Muscle of arm (tissue), 12 donors: ENCODE measurements around the gene LYST. TPM values are rescaled to one million over a fixed set of nuclear protein-coding genes. Genes with fewer than 3 reads are reported as not detected.
"Not testable (repeated sequence)": the region's sequence is repeated elsewhere in the genome, so short reads cannot be mapped to it uniquely, and the experiment has no call there.

Experiments used
- DNase-seq: peaks from one replicate; pipeline ENCODE4 v3.0.0-alpha.2; 2013
- polyA plus RNA-seq, 12 donors: library from polyadenylated mRNA; unstranded; fragments of 120-200 nt; gene quantifications; one replicate each; pipeline ENCODE4 v1.2.1, GENCODE V29; 2013; ENCODE audit not compliant: insufficient read length in 12 of 12

The LYST gene
- polyA plus RNA-seq, 12 donors, result 4.5 to 17.1 (median 7.3) TPM; not detected in 1

- no peak for DNase-seq
Observed at GRCh38 chr1:235858766-235859165, 7.9 kb downstream of the LYST start.

DNA sequence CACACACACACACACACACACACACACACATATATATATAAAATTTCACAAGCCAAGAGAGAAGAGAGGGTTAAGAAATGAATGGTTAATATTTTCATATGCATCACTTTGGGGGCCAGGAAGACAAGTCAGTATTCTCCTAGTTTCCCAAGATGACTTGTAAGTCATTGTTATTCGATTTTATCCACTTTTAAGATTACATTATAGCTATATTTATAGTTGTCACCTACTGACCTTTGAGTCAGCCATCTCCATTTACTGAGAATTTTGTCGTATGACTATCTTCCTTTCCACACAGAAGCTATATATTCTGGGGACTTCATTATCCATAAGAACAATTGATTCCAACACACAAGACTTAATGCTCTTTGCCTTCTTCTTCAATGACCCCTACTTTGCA lies 8.9 kb downstream of the LYST start:
- no peak for DNase-seq

DNA sequence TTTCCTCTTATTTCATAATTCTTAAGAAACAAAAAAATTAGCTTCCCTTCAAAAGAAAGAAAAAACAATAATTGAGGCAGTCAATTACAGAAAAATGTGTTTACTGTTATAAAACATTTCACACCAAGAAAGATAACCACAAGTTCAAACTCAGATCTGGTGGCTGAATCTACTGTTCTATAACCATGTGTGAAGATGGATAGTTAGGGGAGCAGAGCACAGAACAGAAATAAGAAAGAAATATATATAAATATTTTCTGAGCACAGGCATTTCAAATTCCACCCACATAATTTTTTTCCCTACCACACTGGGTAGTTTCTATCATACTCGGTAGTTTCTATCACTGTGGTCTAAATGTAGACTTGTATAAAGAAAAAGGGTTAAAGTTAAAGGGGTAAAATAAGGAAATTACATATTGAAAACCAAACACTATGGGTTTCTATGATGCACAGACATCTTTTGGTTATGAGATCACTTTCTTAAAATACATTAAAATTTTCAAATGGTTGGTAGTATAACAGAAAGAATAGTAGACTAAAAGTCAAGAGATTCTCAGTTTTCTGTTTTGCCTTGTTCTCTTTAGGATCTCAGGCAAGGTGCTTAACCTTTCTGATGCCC lies 10.8 kb downstream of the LYST start:
- DNase-seq, result no peak

GRCh38 chr1:235854347-235854746 lies 12.4 kb downstream of the LYST start:
- DNase-seq, result no peak

DNA sequence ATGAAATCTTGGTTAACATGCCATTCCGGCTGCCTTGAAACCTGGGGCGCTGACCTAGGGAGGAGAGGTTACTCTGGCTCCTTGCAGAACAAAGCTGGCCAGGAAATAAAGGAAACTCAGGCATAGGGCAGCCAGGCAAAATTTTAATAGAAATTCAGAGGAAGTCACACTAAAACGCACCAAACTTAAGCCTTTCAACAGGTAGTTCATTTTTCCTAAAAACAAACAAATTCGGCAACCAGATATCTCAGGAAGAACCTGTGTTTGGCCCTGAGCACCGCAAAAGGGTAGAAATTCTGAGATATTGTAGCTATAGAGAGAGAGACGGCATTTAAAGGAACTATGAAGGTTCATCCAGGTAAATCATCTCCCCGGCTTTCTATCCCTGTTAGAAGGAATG lies 13.1 kb downstream of the LYST start:
- no peak for DNase-seq

DNA sequence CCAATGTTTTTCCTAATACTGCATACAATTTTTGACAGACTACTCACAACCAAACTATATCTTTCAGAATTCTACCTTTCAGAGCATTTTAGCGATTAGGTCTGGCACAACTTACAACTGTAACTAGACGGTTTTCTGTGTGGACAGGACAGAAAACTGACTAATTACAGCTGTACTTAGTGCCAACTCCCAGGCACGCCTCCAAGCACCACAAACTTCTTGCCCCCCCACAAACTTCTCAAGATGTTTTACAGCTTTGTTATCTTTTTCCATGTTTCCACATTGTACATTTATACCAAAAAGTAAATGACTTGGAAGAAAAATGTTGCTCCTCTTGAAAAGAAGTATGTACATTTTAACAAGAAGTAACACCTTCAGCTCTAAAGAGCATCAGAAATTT lies 13.8 kb downstream of the LYST start:
- DNase-seq, result no peak

GRCh38 chr1:235851939-235852338 lies 14.8 kb downstream of the LYST start:
- DNase-seq, result no peak

- DNase-seq, result not testable (repeated sequence)
Observed at GRCh38 chr1:235848251-235848650, 18.5 kb downstream of the LYST start.

GRCh38 chr1:235845656-235846107 lies 21.0 kb downstream of the LYST start:
- DNase-seq, result not testable (repeated sequence)

GRCh38 chr1:235844776-235845175 lies 21.9 kb downstream of the LYST start:
- DNase-seq, result no peak

- DNase-seq, result peak; percentile 21
Observed at GRCh38 chr1:235843461-235843961, 23.2 kb downstream of the LYST start.

DNA sequence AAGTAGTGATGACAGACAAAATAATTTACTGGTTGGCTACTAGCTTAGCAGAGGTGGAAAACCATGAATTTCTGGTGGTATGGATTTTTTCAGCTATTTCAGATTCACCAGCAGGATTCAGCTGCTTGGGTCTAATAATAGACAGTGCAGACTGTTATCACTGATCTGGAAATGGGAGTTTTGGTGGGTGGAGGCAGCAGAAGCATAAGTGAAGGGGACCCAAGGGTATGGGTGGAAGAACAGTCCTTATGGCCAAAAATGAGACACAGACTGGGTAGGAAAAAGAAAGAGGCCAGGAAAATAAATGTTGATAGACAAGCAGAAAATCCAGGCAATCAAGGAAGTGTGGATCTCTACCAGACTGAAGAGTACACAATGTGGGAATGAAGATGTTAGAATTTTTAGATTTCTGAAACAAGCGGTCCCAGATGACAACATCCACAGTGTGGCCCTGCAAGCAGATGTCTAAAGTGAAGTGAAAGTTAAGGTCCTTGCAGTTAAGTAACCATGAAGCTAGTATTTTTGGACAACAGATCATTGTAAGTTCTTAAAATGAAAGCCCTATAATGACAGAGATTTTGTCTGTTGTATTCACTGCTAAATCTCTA lies 24.7 kb downstream of the LYST start:
- no peak for DNase-seq

GRCh38 chr1:235838021-235838420 lies 28.7 kb downstream of the LYST start:
- no peak for DNase-seq

GRCh38 chr1:235835226-235835625 lies 31.5 kb downstream of the LYST start:
- peak; percentile 13 for DNase-seq

- DNase-seq, result no peak
Observed at GRCh38 chr1:235834620-235835019, 32.1 kb downstream of the LYST start.

GRCh38 chr1:235832011-235832410 lies 34.7 kb downstream of the LYST start:
- no peak for DNase-seq

GRCh38 chr1:235831148-235831547 lies 35.6 kb downstream of the LYST start:
- no peak for DNase-seq

- DNase-seq, result no peak
Observed at GRCh38 chr1:235826102-235826854, 40.4 kb downstream of the LYST start.

DNA sequence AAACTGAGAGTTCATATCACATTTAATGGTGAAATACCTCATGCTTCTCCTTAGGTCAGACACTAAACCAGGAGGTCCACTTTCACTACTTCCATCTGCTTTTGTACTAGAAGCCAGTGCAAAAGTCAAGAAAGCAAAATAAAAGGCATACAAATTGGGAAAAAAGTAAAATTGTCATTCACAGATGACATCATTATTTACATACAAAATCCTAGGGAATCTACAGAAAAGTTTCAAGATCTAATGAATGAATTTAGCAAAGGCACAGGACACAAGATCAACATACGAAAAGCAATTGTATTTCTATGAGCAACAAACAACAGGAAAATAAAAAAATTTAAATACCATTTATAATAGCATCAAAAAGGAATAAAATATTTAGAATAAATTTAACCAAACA lies 41.5 kb downstream of the LYST start:
- DNase-seq, result no peak

GRCh38 chr1:235823684-235824083 lies 43.0 kb downstream of the LYST start:
- DNase-seq, result no peak

DNA sequence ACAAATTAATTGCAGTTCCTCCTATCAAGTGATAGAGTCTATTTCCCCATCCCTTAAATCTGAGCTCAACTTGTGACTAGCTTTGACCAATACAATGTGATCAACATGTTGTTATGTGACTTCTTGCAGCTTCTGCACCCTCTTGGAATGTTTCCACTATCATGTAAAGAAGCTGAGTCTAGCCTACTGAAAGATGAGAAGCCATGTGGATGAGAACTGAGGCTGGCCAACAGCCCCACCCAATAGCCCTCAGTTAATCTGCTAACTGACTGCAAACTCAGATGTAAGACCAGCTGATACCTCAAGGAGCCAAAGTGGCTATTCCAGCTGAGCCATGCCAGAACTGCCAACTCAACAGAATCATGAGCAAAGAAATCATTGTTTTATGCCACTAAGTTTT lies 44.0 kb downstream of the LYST start:
- no peak for DNase-seq

- DNase-seq, result no peak
Observed at GRCh38 chr1:235821361-235821981, 45.2 kb downstream of the LYST start.
